ENCODE data around the gene FUZ. TPM values are rescaled to one million over a fixed set of nuclear protein-coding genes. Genes with fewer than 3 reads are reported as not detected.
A peak's percentile ranks its signal among the peaks of the same experiment; 100 is the strongest.

The FUZ gene
- total and polyA plus RNA-seq, 2 of the 8 experiments (the other 6 are each of a cell fraction or from before 2014, with no cell fraction given): 28.4 to 33.9 TPM

DNA sequence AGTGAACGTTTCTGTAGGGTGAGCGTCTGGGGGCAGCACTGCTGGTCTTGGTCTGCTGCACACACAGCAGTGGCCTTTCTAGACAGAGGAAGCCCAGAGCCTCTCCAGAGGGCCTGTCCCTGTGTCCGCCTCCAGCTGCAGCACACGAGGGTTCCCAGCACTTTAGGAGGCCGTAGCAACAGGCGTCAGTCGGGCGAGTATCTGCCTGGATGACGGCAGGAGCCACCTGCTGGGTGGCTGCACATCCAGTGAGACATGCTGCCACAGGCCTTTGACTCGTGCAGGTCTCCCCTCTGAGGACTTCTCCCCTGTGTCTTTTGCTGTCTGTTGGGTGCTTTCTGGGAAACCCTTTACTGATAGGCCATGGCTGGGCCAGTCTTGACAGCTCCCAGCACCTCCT is 24.2 kb downstream of the FUZ start:
- peaks cover 2 to 10% of the 10 kb centered on the region in 2 experiments for H4K20me1 ChIP-seq (replicated peaks in 1 of 2; ENCODE audit: control insufficient read depth in 1 of 2, insufficient read depth in 2 of 2, low read length in 2 of 2)
- no peak overlapping the region for H2BK15ac ChIP-seq (ENCODE audit: low read length)
- FAIRE-seq (no peak), DNase-seq (ENCODE audit: low read depth in 1 of 2, low spot score in 2 of 2) (no peak)
- TF ChIP-seq SIRT6 (IDR thresholded peaks at IDR 0.05; ENCODE audit: low read length) (no peak), POLR2A (IDR thresholded peaks at IDR 0.05; ENCODE audit: control extremely low read depth in 1 of 2, low read depth in 2 of 2, low read length in 2 of 2) (no peak)
- H3K79me2 ChIP-seq (ENCODE audit: control insufficient read depth in 1 of 2, insufficient read depth in 2 of 2, low read length in 2 of 2): no peaks in the 10 kb centered on the region; a peak in 1 of 4 replicates
- H2BK12ac ChIP-seq (ENCODE audit: low read depth, low read length): no peak overlapping the region
- H4K8ac ChIP-seq (ENCODE audit: extremely low read depth, insufficient read depth, low read length): no peak overlapping the region
- no peak overlapping the region for H3K18ac ChIP-seq (ENCODE audit: extremely low read depth, low read length)
- H3K79me1 ChIP-seq (ENCODE audit: low read depth, low read length): peaks cover 3% of the 10 kb centered on the region
- H3K4me2 ChIP-seq (ENCODE audit: insufficient read depth in 1 of 2, low read depth in 2 of 2, low read length in 2 of 2): no peak overlapping the region
- H3K9ac ChIP-seq (replicated peaks in 1 of 4; ENCODE audit: extremely low read depth in 1 of 4, low read depth in 3 of 4, low read length in 3 of 4): no peak overlapping the region
- ChIA-PET POLR2A (ENCODE audit: partially characterized antibody) (interaction anchor here (0.8 to 1.4 kb wide), 2 partner anchors 16 to 98 kb away, joined by 3 read pairs; partner anchors contain the start of gene CPT1C), CTCF (ENCODE audit: partially characterized antibody) (interaction anchor here (0.6 to 1.0 kb wide), 3 partner anchors 12 to 38 kb away, joined by 3 to 4 read pairs (median 3); no protein-coding TSS in a partner anchor)
- H3K56ac ChIP-seq (replicated peaks; ENCODE audit: insufficient read length, low read depth, low read length): no peak overlapping the region
- no peak overlapping the region for H2AK5ac ChIP-seq (ENCODE audit: low read depth, low read length)
- no peak overlapping the region for H3K4me3 ChIP-seq (ENCODE audit: extremely low read depth in 1 of 4, insufficient read depth in 2 of 4, low read depth in 3 of 4, low read length in 4 of 4)
- no peak overlapping the region for H3K4ac ChIP-seq (replicated peaks; ENCODE audit: insufficient read length, low read depth, low read length)
- no peaks in the 10 kb centered on the region for H3K27me3 ChIP-seq (replicated peaks in 1 of 4; ENCODE audit: control insufficient read depth in 3 of 4, extremely low read depth in 1 of 4, insufficient read depth in 3 of 4, low read length in 3 of 4)
- H3K4me1 ChIP-seq (replicated peaks in 1 of 4; ENCODE audit: control insufficient read depth in 3 of 4, insufficient read depth in 4 of 4, low read length in 3 of 4): no peaks in the 10 kb centered on the region
- 93% methylated on average over 10 of the region's 10 CpGs; no CpG with 5 or more reads in 1 of the 2 experiments for WGBS, 2 experiments (ENCODE audit: extremely low coverage in 1 of 2, insufficient coverage in 1 of 2, insufficient read length in 1 of 2, insufficient replicate concordance in 2 of 2, low coverage in 1 of 2, low lambda C conversion rate in 2 of 2, missing lambda C conversion rate in 1 of 2)
- H4K5ac ChIP-seq (ENCODE audit: insufficient read length, low read depth, low read length): no peak overlapping the region
- no peaks in the 10 kb centered on the region; the same call in 1 of the 2 replicates for H3K23me2 ChIP-seq (ENCODE audit: low read depth, low read length)
- H3K36me3 ChIP-seq (ENCODE audit: control insufficient read depth in 2 of 4, insufficient read depth in 4 of 4, low read length in 3 of 4): peaks cover 5 to 24% (median 11%) of the 10 kb centered on the region in 4 experiments; a peak in 6 of 8 replicates
- H3K27ac ChIP-seq (ENCODE audit: low read depth, low read length): no peak overlapping the region
- no peak overlapping the region for H2BK120ac ChIP-seq (replicated peaks; ENCODE audit: low read depth, low read length)
- H3K14ac ChIP-seq (ENCODE audit: insufficient read length): no peak overlapping the region
- no peak overlapping the region for H2BK20ac ChIP-seq (ENCODE audit: low read length)
- H3K9me3 ChIP-seq (ENCODE audit: insufficient read depth in 2 of 2, low read depth in 1 of 2, low read length in 1 of 2): no peaks in the 10 kb centered on the region
- no peak overlapping the region for H2AFZ ChIP-seq (ENCODE audit: low read length)
- no peak overlapping the region for H4K91ac ChIP-seq (replicated peaks; ENCODE audit: insufficient read length, low read length)
- H2BK5ac ChIP-seq (ENCODE audit: low read depth, low read length): peak overlapping the region; percentile 35; the same call in 1 of the 2 replicates
- H3K23ac ChIP-seq (ENCODE audit: insufficient read length): no peak overlapping the region

All from H1 (cell line).